Measurements from ENCODE around the gene SMAP2.
A peak's percentile ranks its signal among the peaks of the same experiment; 100 is the strongest.

DNA sequence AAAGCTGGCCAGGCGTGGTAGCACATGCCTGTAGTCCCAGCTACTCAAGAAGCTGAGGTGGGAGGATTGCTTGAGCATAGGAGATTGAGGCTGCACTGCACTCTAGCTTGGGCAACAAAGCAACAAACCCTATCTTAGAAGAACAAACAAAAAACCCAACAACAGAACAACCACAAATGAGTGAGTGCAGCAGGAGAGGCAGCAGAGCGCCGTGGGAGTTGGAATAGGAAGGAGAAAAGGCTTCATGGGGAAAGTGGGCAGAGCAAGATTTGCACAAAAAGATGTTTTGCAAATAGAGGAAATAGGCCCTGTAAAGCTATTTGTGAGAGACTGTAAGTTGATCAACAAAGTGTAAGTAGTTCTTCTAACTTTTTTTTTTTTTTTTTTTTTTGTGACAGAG is 19.6 kb downstream of the SMAP2 start:
- TF ChIP-seq, protein P1, sequence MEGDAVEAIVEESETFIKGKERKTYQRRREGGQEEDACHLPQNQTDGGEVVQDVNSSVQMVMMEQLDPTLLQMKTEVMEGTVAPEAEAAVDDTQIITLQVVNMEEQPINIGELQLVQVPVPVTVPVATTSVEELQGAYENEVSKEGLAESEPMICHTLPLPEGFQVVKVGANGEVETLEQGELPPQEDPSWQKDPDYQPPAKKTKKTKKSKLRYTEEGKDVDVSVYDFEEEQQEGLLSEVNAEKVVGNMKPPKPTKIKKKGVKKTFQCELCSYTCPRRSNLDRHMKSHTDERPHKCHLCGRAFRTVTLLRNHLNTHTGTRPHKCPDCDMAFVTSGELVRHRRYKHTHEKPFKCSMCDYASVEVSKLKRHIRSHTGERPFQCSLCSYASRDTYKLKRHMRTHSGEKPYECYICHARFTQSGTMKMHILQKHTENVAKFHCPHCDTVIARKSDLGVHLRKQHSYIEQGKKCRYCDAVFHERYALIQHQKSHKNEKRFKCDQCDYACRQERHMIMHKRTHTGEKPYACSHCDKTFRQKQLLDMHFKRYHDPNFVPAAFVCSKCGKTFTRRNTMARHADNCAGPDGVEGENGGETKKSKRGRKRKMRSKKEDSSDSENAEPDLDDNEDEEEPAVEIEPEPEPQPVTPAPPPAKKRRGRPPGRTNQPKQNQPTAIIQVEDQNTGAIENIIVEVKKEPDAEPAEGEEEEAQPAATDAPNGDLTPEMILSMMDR (IDR thresholded peaks at IDR 0.05) = no peak
- no peak for TF ChIP-seq POLR2A (IDR thresholded peaks at IDR 0.05)
- TF ChIP-seq EP300 (IDR thresholded peaks at IDR 0.05) = peak in 1 of 2 donors; percentile 20
